Stimulated activated naive CD8-positive, alpha-beta T cell treated with anti-CD3 and anti-CD28 coated beads, Interleukin-15, Interleukin-2, amounts not matched to agents 100 ng/mL and 50 ng/mL, for 24 hours (primary cell): ENCODE data around the gene UBE2E1.
"Not testable (repeated sequence)": the region's sequence is repeated elsewhere in the genome, so short reads cannot be mapped to it uniquely, and the experiment has no call there.

Source experiments
- H3K27ac Mint-ChIP-seq: one replicate; pipeline ENCODE4 v1.8.0; 2021; ENCODE audit warnings: mild to moderate bottlenecking, mixed read lengths
- H3K27me3 Mint-ChIP-seq: one replicate; pipeline ENCODE4 v1.8.0; 2021; ENCODE audit warnings: mixed read lengths
- H3K36me3 Mint-ChIP-seq: one replicate; pipeline ENCODE4 v1.8.0; 2021; ENCODE audit warnings: low read depth, mixed read lengths
- H3K4me1 Mint-ChIP-seq: one replicate; pipeline ENCODE4 v1.8.0; 2021; ENCODE audit warnings: low read depth, mixed read lengths
- H3K4me3 Mint-ChIP-seq: one replicate; pipeline ENCODE4 v1.8.0; 2021; ENCODE audit warnings: mild to moderate bottlenecking, mixed read lengths
- H3K9me3 Mint-ChIP-seq: one replicate; pipeline ENCODE4 v1.8.0; 2021; ENCODE audit warnings: mixed read lengths

The UBE2E1 gene

DNA sequence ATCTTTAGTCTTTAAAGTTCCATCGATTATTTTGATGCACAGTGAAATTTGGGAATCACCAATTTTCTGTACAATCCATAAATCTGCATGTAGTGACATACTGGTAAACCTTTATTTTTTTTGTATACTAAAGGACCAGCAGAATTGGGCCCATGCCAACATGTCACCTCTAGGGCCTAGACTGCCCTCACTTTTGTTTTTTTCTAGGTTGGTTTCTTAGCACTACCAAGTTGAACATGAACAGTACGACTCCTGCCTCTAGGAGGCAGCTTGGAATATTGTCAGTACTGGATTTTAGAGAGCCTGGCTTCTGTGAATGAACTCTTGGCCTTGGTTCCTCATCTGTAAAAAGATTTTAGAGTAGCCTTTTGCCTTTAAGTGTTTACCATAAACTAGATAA lies 78.7 kb downstream of the UBE2E1 start:
- Mint-ChIP-seq H3K36me3 (peaks cover 10% of the 10 kb centered on the region), H3K9me3 (no peaks in the 10 kb centered on the region), H3K4me3 (no peak overlapping the region), H3K27me3 (no peaks in the 10 kb centered on the region), H3K4me1 (peaks cover 19% of the 10 kb centered on the region), H3K27ac (no peak overlapping the region)

DNA sequence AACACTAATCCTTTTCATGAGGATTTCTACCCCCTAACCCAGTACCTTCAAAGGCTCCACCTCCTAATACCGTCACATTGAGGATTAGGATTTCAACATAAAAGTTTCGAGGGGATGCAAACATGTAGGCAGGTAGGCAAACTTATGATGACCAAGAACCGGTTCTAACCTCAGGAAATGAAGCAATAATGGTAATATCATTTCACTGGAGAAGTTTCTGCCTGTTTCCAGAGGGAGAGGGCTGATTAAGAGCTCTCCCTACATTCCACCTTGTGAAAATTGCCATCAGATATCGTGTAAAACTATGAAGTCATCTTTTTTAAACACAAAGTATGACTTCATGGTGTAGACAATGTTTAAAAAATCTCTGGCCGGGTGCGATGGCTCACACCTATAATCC lies 79.5 kb downstream of the UBE2E1 start:
- Mint-ChIP-seq H3K36me3 (peaks cover 13% of the 10 kb centered on the region), H3K27ac (no peak overlapping the region), H3K4me3 (no peak overlapping the region), H3K9me3 (no peaks in the 10 kb centered on the region), H3K27me3 (no peaks in the 10 kb centered on the region), H3K4me1 (peaks cover 19% of the 10 kb centered on the region)

DNA sequence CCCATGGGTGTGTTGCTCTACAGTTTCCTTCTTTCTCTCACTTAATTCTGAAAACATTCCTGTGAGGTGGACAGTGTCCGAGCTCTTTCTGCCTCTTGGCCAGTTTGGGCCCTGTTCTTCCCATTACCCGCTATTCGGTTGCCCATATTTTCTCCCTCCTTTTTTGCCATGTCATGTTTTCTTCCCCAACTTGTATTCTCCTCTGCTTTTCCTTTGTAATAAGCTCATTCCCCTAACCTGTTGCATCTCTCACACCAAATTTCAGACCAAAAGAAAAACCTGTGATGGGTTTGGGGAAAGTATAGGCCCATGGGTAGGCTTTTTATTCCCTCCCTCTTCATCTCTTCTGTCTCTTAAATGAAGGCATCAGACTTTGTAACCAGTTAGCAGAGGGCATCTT lies 80.6 kb downstream of the UBE2E1 start:
- peaks cover 8% of the 10 kb centered on the region for H3K4me1 Mint-ChIP-seq

DNA sequence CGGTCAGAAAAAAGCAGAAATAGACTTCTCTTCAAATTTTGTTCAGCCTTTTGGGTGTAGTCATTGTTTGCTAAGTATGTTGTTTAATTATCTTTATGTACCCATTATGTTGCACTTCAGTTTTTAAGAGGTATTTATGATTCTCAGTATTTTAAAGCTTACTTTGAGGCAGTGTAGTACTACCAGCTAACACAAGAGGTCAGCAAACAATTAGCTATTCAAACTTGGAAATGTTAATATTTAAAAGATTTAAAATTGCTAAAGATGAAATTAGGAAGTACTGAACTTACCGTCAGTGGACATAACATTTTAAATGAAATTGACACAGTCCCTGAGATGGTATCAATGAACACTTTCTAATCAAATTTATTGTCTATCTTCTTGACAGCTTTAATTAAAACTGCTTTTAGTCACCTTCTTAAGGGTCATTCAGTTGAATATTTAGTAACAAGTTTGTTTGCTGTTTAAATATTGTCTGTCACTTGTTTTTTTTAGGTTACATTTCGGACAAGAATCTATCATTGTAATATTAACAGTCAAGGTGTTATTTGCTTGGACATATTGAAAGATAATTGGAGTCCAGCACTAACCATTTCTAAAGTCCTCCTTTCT lies 83.0 kb downstream of the UBE2E1 start:
- H3K4me1 Mint-ChIP-seq = no peaks in the 10 kb centered on the region

More for the DNA sequence above, 80.6 kb downstream of the UBE2E1 start:
- H3K27ac Mint-ChIP-seq = no peak overlapping the region
- no peaks in the 10 kb centered on the region for H3K27me3 Mint-ChIP-seq
- no peak overlapping the region for H3K4me3 Mint-ChIP-seq
- no peaks in the 10 kb centered on the region for H3K9me3 Mint-ChIP-seq
- H3K36me3 Mint-ChIP-seq = peaks cover 15% of the 10 kb centered on the region

DNA sequence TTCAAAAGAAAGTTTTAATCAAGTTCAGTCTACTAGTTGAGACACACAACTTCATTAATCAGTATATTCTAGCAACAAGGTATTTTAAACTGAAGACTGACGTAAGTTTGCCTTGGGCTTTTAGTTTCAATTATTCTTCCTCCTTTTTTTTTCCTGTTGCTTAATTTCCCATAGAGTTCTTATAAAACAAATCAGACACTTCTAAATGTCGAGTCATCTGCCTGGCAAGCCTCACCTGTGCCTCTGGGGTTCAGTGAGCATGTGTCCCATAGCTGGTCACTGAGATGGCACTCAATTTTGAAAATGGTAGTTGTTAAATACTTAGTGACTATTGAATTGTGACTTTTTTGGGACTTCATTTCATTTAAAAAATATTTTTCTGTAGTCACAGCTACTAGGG lies 83.6 kb downstream of the UBE2E1 start:
- Mint-ChIP-seq H3K36me3 (peaks cover 14% of the 10 kb centered on the region), H3K4me3 (no peak overlapping the region), H3K27ac (no peak overlapping the region), H3K27me3 (no peaks in the 10 kb centered on the region), H3K9me3 (no peaks in the 10 kb centered on the region), H3K4me1 (no peaks in the 10 kb centered on the region)

More for the DNA sequence above, 83.0 kb downstream of the UBE2E1 start:
- Mint-ChIP-seq H3K9me3 (no peaks in the 10 kb centered on the region), H3K36me3 (peaks cover 14% of the 10 kb centered on the region), H3K4me3 (no peak overlapping the region), H3K27ac (no peak overlapping the region), H3K27me3 (no peaks in the 10 kb centered on the region)

DNA sequence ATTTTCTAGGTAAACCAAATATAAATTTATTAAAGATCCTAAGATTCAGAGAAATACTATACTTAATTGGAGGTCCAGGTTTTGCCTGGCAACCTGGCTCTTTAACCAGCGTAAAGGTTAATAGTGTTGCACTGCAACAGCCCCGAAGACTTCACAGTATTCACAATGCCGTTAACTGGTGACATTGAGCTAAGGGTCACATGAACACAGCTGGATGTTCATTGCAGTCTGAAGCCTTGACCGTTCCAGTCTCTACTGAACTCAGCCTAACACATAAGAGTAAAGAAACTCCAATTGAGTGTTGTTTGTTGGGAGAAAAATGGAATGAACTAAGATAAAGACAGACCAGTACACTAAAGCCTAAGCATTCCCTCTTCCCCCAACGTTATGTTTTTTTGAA lies 84.2 kb downstream of the UBE2E1 start:
- Mint-ChIP-seq H3K36me3 (peaks cover 14% of the 10 kb centered on the region), H3K27ac (no peak overlapping the region), H3K4me3 (no peak overlapping the region), H3K27me3 (no peaks in the 10 kb centered on the region), H3K4me1 (no peaks in the 10 kb centered on the region), H3K9me3 (no peaks in the 10 kb centered on the region)

DNA sequence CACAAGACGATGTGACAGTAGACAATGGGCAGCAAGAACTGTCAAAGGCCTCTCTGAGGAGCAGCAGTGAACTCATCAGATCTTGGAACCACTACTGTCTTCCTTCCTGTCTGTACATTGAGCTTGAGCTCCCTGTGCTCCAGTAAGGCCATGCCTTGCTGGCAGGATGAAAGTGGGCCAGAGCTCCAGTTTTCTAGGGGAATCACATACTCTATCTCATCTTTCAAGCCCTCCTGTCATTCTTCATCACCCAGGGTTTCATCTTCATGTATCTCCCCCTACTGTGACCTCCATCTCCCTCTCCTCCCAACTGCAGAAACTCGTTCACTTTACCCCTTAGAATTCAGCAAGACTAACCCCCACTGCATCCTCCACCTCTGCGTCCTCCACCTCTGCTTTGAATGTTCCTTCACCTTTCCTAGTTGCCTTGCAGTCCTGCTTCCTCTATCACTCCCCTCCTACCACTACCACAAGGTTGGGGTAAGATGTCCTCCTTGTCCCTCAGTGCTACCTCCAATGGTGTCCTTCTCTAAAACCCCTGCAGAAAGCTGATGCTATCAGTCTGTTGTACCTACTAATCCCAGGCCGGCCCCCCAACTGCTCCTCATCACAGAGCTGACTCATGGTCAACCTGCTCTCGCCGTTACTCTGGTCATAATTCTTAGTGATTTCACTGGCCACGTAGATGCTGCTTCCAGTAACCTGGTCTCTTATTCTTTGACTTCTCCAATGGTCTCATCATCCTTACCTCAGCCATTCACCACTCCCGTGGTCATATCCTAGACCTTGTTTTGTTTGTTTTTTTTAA lies 88.7 kb downstream of the UBE2E1 start:
- H3K4me3 Mint-ChIP-seq = no peak overlapping the region
- no peaks in the 10 kb centered on the region for H3K27me3 Mint-ChIP-seq
- H3K36me3 Mint-ChIP-seq = peaks cover 41% of the 10 kb centered on the region
- no peaks in the 10 kb centered on the region for H3K4me1 Mint-ChIP-seq
- H3K27ac Mint-ChIP-seq = no peak overlapping the region
- H3K9me3 Mint-ChIP-seq = no peaks in the 10 kb centered on the region

DNA sequence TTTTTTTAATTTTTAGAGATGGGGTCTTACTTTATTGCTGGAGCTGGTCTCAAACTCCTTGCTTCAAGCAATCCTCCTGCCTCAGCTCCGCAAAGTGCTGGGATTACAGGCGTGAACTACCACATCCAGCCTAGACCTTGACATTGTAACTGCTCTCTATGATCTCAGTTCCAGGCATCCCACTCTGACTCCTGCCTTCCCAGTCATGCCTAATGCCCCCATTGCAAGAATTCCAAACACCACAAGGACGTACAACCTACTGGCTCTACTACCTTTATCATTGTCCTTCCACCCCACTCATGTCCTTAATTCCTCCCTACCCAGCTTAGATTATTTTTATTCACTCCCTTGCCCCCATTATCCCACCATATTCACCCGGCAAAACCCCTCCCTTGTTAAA lies 89.4 kb downstream of the UBE2E1 start:
- H3K4me3 Mint-ChIP-seq = no peak overlapping the region
- no peak overlapping the region for H3K27ac Mint-ChIP-seq
- H3K27me3 Mint-ChIP-seq = no peaks in the 10 kb centered on the region
- peaks cover 39% of the 10 kb centered on the region for H3K36me3 Mint-ChIP-seq
- no peaks in the 10 kb centered on the region for H3K4me1 Mint-ChIP-seq
- H3K9me3 Mint-ChIP-seq = no peaks in the 10 kb centered on the region

DNA sequence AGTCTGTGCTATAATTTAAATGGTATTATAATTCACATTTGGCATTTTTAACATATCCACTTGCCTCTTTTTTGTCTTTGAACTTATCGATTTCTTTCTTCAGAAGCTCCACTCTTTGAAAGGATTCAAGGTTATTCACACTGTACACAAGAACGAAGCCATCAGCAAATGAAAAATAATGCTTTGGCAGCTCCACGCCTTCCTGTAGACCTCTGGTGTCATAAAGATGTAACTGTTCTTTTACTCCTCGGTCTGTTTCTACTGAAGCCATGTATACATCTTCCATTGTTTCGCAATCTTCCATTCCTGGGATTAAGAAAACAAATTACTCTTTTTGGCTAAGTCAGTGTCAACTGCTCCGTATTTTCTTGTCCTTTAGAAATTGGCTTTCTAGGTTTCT lies 95.0 kb downstream of the UBE2E1 start:
- no peaks in the 10 kb centered on the region for H3K4me1 Mint-ChIP-seq
- no peak overlapping the region for H3K4me3 Mint-ChIP-seq
- no peaks in the 10 kb centered on the region for H3K27me3 Mint-ChIP-seq
- peaks cover 48% of the 10 kb centered on the region for H3K36me3 Mint-ChIP-seq
- no peak overlapping the region for H3K27ac Mint-ChIP-seq
- H3K9me3 Mint-ChIP-seq = no peaks in the 10 kb centered on the region

DNA sequence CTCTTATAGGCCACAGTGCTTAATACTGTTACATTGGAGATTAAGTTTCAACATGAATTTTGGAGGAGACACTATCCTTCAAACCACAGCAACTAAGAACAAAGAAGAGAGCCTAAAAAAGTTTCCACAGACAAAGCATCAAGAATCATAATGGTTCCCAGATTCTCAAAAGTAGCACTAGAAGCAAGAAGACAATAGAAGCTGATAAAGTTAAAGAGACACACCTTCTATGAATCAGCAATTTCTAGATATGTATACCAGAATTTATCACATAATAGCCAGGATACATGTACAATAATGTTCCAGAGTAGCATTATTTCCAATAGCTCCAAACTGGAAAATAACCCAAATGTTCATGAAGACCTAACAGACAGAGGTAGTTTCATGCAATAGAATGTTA lies 98.8 kb downstream of the UBE2E1 start:
- no peak overlapping the region for H3K4me3 Mint-ChIP-seq
- peaks cover 39% of the 10 kb centered on the region for H3K36me3 Mint-ChIP-seq
- no peak overlapping the region for H3K27ac Mint-ChIP-seq
- H3K4me1 Mint-ChIP-seq = no peaks in the 10 kb centered on the region
- H3K27me3 Mint-ChIP-seq = no peaks in the 10 kb centered on the region
- H3K9me3 Mint-ChIP-seq = no peaks in the 10 kb centered on the region

DNA sequence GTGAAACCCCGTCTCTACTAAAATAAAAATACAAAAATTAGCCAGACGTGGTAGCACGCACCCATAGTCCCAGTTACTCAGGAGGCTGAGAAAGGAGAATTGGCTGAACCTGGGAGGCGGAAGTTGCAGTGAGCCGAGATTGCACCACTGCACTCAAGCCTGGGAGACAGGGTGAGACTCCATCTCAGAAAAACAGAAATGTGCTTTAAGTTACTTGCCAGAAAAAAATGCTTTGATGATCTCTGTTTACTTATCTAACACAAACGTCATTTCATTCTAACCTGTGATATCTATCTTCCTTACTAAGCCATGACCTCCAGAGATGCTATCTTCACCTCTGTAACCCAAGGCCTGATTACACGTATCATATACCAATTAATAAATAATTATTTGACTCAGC lies 103.6 kb downstream of the UBE2E1 start:
- Mint-ChIP-seq H3K4me3 (no peak overlapping the region), H3K9me3 (no peaks in the 10 kb centered on the region), H3K4me1 (peaks cover 7% of the 10 kb centered on the region), H3K36me3 (peaks cover 31% of the 10 kb centered on the region), H3K27me3 (no peaks in the 10 kb centered on the region), H3K27ac (no peak overlapping the region)

DNA sequence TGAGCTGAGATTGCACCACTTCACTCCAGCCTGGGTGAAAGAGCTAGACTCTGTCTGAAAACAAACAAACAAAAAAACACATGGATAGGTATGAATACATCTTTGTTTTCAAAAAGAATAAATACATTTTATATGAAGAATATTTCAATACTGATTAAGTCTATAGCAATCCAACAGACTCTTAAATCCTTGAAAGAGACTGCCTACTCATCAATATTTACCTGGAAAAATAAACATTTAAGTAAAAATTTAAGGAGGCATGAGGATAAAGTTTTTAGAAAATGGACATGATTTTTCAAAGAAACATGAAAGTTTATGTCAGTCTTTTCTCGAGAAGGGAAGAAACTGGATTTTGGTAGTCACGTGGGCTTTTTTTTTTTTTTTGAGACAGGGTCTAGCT lies 105.6 kb downstream of the UBE2E1 start:
- Mint-ChIP-seq H3K36me3 (peaks cover 16% of the 10 kb centered on the region), H3K27ac (no peak overlapping the region)

DNA sequence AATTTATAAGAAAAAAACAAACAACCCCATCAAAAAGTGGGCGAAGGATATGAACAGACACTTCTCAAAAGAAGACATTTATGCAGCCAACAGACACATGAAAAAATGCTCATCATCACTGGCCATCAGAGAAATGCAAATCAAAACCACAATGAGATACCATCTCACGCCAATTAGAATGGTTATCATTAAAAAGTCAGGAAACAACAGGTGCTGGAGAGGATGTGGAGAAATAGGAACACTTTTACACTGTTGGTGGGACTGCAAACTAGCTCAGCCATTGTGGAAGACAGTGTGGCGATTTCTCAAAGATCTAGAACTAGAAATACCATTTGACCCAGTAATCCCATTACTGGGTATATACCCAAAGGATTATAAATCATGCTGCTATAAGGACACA lies 106.6 kb downstream of the UBE2E1 start:
- H3K4me3 Mint-ChIP-seq, H3K9me3 Mint-ChIP-seq, H3K27me3 Mint-ChIP-seq, H3K27ac Mint-ChIP-seq: not testable (repeated sequence)
- peaks cover 27% of the 10 kb centered on the region for H3K4me1 Mint-ChIP-seq
- H3K36me3 Mint-ChIP-seq = peaks cover 16% of the 10 kb centered on the region

More for the DNA sequence above, 105.6 kb downstream of the UBE2E1 start:
- Mint-ChIP-seq H3K27me3 (peaks cover 4% of the 10 kb centered on the region), H3K9me3 (no peaks in the 10 kb centered on the region), H3K4me3 (no peak overlapping the region), H3K4me1 (peaks cover 27% of the 10 kb centered on the region)

DNA sequence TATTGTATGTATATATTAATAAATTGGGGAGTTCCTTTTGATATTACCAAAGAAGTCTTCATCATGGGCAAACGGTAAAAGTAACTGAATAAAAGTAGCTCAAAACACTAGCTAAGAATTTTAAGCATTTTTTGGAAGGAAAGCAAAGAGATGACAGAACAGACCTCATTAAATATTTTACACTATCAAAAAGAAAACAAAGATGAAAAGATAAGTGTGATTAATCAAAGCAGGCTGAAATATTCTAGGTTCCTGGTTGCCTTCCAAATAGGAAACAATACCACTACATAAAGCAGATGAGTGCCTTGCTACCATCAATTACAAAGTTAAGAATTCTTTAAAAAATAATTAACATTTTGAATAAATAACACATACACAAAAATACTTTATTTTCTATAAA lies 107.4 kb downstream of the UBE2E1 start:
- H3K4me1 Mint-ChIP-seq = peaks cover 33% of the 10 kb centered on the region
- no peak overlapping the region for H3K4me3 Mint-ChIP-seq
- peaks cover 4% of the 10 kb centered on the region for H3K27me3 Mint-ChIP-seq
- H3K36me3 Mint-ChIP-seq = peaks cover 24% of the 10 kb centered on the region
- no peaks in the 10 kb centered on the region for H3K9me3 Mint-ChIP-seq
- H3K27ac Mint-ChIP-seq = no peak overlapping the region

DNA sequence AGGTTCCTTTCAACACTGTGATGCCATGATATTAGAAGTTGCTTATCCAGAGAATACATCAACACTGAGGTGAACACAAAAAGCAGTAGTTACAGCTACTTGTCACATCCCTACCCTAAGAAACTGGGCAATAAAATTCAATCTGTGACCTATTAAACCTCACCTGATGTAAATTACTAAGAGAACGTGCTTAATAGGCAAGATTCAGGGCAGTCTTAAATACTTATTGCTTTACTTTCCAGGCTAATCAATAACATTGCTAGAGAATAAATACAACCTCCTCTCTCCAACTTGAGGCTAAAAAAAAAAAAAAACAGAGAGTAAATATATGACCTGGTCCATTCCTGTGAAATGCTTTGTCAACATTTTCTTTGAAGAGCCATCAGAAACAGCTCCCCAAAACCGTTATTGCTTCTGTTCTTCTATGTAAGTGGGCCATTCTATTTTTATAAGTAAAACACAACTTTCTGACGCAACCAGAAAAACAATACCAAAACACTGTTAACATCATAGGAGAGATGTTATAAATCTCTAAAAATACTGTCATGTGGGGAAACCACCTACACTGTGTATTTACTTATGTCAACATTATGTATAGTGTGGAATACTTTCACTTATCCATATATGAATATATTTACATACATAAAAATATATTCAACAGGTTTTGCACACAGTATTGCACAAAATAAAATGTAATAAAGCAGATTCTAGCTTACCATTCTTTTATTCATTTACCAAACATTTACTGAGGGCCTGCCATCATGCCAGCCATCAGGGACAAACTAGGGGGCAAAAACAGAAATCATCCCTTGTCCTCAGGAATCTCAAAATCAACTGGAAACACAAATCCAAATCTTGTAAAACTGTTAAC lies 108.4 kb downstream of the UBE2E1 start:
- Mint-ChIP-seq H3K4me1 (peaks cover 42% of the 10 kb centered on the region), H3K9me3 (no peaks in the 10 kb centered on the region), H3K27me3 (peaks cover 4% of the 10 kb centered on the region), H3K36me3 (peaks cover 33% of the 10 kb centered on the region), H3K27ac (no peak overlapping the region), H3K4me3 (no peak overlapping the region)
